Stimulated activated naive CD4-positive, alpha-beta T cell (primary cell): ENCODE measurements around the gene IFI27L1.

Experiments used
- DNase-seq, 6 experiments: peaks; one replicate each; lab custom pipeline; 2025; lab: John Stamatoyannopoulos, UW

The IFI27L1 gene

GRCh38 chr14:94080621-94081385 lies at the start of gene IFI27L1, which contains the start of gene DDX24:
IFI27L1 (plus strand) TSS chr14:94081310; CDS start chr14:94096938, 15,628 bp downstream.
DDX24 (minus strand) TSS chr14:94081202; CDS start chr14:94079742, 1,460 bp downstream.
- peak; percentile 91 to 96 (median 94) for DNase-seq

- DNase-seq = no peak
Measured at GRCh38 chr14:94031883-94032279, 49.2 kb upstream of the IFI27L1 start.

GRCh38 chr14:94034886-94035285 lies 46.2 kb upstream of the IFI27L1 start:
- DNase-seq = no peak

GRCh38 chr14:94036313-94037167 lies 44.6 kb upstream of the IFI27L1 start:
- peak; percentile 41 to 70 (median 56) for DNase-seq

GRCh38 chr14:94037954-94038353 lies 43.2 kb upstream of the IFI27L1 start:
- no peak for DNase-seq

- DNase-seq = no peak
Measured at GRCh38 chr14:94038510-94038909, 42.6 kb upstream of the IFI27L1 start.

GRCh38 chr14:94038921-94039629 lies 42.0 kb upstream of the IFI27L1 start:
- no peak for DNase-seq

GRCh38 chr14:94040247-94040646 lies 40.9 kb upstream of the IFI27L1 start:
- no peak for DNase-seq

GRCh38 chr14:94040796-94041195 lies 40.3 kb upstream of the IFI27L1 start:
- DNase-seq = no peak

GRCh38 chr14:94041551-94042346 lies 39.4 kb upstream of the IFI27L1 start:
- DNase-seq = no peak

- no peak for DNase-seq
Measured at GRCh38 chr14:94042433-94043091, 38.5 kb upstream of the IFI27L1 start.

GRCh38 chr14:94043111-94043755 lies 37.9 kb upstream of the IFI27L1 start:
- no peak for DNase-seq

- DNase-seq = no peak
Measured at GRCh38 chr14:94043756-94044475, 37.2 kb upstream of the IFI27L1 start.

- DNase-seq = no peak
Measured at GRCh38 chr14:94044476-94045091, 36.5 kb upstream of the IFI27L1 start.

- no peak for DNase-seq
Measured at GRCh38 chr14:94045101-94045500, 36.0 kb upstream of the IFI27L1 start.

GRCh38 chr14:94045563-94046345 lies 35.4 kb upstream of the IFI27L1 start:
- DNase-seq = no peak

GRCh38 chr14:94046696-94047250 lies 34.3 kb upstream of the IFI27L1 start:
- no peak for DNase-seq

- DNase-seq = no peak
Measured at GRCh38 chr14:94047581-94047980, 33.5 kb upstream of the IFI27L1 start.
